ENCODE measurements around the gene SF3A2.

The SF3A2 gene

GRCh38 chr19:2243274-2244124 is 6.9 kb downstream of the SF3A2 start:
- DNase-seq: no peak

DNA sequence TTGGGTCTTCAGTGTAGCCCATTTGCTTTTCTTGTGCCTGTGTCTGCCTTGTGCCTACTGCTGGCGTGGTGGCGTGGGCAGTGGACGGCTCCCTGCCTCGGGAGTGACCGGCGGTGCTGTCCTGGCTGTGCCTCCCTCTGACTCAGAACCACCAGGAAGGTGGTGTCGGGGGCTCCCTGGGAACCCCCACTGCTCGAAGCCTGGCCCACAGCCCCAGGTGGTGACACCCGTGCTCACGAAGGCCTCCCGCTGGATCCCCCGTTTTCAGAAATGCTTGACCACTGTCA is 7.4 kb downstream of the SF3A2 start:
- no peak for DNase-seq

DNA sequence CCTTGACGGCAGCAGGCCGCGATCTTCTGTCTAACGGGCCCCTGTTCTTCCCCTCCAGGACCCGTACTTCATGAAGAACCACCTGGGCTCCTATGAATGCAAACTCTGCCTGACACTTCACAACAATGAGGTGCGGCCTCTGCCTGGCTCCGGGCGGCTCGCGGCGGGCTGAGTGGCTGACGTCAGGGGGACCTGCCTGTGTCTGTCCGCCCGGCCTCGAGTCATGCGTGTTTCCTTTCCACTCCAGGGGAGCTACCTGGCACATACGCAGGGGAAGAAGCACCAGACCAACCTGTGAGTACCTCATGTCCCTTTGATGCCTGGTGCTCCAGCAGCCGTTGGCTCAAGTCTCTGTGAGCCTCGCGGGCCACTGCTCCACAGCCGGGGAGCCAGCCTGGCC is 7.9 kb downstream of the SF3A2 start:
- DNase-seq: no peak

- no peak for DNase-seq
These were observed 8.6 kb downstream of the SF3A2 start for GRCh38 chr19:2245273-2245672.

DNA sequence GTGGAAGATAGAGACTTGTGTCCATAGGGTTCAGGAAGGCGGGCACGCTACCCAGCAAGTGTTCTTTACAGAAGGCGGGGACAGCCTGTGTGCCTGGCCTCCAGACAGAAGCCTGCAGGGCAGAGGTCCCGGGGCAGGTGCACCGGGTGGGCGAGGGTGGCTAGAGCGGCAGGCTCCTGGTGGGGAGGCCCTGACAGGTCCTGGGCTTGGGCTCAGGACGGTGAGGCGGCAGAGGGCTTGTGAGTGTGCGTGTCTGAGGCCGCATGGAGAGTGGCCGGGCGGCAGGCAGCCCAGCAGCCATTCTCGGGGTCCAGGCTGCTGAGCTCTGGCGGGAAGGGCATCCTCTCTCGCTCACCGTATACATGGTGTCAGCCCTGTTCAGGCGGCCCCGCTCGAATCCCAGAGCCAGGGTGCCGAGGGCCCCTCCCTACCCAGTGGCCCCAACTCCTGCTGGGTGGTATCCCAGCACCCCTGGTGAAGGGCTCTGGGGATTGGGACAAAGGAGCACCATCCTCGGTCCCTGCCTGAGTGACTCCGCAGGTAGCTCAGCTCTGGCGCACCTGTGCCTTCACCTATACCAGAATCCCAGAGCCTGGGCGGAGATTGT is 9.5 kb downstream of the SF3A2 start:
- DNase-seq: no peak

DNA sequence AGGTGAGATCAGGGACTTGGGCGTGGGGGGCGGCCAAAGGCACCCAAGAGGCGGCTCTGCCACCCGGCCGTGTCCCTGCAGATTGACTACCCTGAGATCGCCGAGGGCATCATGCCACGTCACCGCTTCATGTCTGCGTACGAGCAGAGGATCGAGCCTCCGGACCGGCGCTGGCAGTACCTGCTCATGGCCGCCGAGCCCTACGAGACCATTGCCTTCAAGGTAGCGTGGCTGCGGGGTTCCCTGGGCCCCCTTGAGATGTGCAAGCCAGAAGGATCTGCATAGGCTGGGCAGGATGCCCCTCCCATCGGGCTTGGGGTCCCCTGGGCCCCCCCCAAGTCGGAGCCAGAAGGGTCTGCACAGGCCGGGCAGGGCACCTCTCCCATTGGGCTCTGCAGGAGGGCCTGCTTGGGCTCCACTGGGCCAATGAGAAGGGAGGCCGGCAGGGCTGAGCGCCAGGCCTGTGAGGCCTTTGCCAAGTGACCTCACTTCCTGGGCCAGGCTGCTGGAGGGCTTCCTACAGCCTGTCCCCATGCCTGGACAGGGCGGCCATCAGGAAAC is 10.3 kb downstream of the SF3A2 start:
- no peak for DNase-seq

- no peak for DNase-seq
These were observed 10.9 kb downstream of the SF3A2 start for GRCh38 chr19:2247433-2248101.

GRCh38 chr19:2248136-2249009 is 11.7 kb downstream of the SF3A2 start:
- DNase-seq: no peak

DNA sequence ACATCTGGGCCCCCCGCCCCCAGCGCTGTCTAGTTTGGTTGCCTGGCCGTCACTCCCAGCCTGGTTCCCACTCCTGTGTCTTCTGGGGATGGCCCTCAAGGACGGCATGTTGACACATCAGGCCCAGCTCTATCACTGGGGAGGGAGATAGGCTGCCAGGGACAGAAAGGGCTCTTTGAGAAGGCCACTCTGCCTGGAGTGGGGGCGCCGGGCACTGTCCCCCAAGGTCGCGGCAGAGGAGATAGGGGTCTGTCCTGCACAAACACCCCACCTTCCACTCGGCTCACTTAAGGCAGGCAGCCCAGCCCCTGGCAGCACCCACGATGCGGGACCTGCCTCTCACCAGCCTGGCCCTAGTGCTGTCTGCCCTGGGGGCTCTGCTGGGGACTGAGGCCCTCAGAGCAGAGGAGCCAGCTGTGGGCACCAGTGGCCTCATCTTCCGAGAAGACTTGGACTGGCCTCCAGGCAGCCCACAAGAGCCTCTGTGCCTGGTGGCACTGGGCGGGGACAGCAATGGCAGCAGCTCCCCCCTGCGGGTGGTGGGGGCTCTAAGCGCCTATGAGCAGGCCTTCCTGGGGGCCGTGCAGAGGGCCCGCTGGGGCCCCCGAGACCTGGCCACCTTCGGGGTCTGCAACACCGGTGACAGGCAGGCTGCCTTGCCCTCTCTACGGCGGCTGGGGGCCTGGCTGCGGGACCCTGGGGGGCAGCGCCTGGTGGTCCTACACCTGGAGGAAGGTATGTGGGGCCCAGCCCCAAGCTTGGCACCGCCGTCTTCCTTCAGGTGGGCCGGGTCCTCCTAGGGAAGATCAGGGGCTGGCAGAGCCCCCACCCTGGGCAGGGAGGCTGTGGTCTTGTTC is 12.6 kb downstream of the SF3A2 start, which contains the start of gene AMH:
Gene AMH, plus strand, starts transcription at position 314 of the 857 bp plus-strand sequence. Its CDS starts 10 bp downstream, at position 324.
- no peak for DNase-seq

DNA sequence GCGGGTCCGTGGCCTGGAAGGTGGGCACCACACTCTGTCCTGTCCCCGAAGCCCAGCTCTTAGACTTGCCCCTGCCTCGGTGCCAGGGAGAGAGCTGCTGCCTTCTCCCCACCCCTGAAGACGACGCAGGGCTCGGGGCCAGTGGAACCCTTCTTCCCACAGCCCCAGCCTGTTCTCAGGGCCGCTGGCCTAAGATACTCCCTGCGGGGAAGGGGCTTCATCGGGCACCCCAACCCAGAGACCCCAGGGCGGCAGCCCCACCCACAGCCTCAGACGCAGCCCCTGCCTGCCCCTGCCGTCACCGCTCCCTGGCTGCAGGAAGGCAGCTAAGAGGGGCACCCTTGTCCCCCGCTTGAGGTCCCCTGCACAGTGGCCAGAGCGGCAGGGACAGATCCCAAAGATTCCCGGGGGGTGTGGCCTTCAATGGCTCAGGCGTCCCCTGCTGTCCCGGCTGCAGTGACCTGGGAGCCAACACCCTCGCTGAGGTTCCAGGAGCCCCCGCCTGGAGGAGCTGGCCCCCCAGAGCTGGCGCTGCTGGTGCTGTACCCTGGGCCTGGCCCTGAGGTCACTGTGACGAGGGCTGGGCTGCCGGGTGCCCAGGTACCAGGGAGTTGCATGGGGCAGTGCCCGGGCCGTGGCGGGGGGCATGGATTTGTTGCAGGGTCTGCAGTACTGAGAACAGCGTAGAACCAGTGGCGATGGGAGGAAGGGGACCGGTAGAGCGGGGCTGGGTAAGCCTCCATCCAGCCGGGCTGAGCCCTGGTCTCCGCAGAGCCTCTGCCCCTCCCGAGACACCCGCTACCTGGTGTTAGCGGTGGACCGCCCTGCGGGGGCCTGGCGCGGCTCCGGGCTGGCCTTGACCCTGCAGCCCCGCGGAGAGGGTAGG is 13.5 kb downstream of the SF3A2 start:
- DNase-seq: no peak

DNA sequence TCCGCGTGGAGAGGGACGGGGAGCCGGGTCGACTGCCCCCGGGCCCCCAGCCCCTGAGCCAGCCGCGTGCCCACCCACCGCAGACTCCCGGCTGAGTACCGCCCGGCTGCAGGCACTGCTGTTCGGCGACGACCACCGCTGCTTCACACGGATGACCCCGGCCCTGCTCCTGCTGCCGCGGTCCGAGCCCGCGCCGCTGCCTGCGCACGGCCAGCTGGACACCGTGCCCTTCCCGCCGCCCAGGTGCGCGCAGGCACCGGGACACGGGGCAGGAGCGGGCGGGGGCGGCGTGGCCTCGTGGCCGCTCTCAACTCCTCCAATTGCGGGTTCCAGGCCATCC is 14.1 kb downstream of the SF3A2 start:
- no peak for DNase-seq

- DNase-seq: no peak
These were observed 14.8 kb downstream of the SF3A2 start for GRCh38 chr19:2251106-2252054.

DNA sequence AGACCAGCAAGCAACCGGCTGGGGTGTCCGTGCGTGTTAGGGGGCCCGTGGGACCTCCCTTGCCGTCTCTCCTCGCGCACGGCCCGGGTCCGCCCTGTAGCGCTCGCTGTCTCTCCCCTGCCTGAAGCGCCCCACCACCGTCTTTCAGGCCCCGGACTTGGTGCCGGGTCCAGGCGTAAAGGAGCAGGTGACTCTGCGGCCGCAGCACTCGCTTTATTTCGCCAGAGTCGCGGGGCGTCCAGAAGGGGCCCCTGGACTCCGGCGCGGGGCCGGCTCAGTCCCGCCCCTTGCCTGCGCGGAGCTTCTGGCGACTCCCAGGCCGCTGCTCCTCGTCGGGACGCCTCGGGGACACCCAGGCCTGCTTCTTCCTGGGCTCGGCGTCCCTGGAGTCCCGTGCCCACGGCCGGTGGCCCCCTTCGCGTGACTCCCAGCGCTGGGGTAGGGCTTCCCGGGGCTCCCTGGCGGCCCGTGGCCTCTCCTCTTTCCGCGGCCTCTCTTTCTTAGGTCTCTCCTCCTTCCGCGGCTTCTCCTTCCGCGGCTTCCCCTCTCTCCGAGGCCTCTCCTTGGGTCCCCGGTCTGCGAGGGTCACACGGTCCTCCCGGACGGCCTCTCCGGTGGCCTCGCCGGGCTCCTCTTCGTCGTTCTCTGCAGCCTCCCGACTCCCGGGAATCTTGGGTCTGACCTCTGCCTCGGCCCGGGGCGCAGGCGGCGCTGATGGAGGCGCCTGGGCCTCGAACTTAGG is 15.6 kb downstream of the SF3A2 start:
- no peak for DNase-seq

DNA sequence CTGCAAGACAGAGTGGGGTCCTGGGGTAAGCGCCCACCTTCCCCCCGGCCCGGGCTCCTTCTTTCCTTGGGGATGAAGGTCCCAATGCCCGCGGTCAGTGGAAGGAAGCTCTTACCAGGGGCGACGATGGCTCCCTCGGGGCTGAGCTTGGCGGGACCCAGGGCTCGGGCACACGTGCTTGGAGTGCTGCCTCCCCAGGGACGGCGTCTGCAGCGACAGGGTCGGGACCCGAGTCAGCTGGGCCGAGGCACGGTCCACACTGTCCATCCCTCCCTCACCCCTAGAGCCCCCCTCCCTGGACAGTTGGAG is 16.1 kb downstream of the SF3A2 start:
- DNase-seq: no peak

DNA sequence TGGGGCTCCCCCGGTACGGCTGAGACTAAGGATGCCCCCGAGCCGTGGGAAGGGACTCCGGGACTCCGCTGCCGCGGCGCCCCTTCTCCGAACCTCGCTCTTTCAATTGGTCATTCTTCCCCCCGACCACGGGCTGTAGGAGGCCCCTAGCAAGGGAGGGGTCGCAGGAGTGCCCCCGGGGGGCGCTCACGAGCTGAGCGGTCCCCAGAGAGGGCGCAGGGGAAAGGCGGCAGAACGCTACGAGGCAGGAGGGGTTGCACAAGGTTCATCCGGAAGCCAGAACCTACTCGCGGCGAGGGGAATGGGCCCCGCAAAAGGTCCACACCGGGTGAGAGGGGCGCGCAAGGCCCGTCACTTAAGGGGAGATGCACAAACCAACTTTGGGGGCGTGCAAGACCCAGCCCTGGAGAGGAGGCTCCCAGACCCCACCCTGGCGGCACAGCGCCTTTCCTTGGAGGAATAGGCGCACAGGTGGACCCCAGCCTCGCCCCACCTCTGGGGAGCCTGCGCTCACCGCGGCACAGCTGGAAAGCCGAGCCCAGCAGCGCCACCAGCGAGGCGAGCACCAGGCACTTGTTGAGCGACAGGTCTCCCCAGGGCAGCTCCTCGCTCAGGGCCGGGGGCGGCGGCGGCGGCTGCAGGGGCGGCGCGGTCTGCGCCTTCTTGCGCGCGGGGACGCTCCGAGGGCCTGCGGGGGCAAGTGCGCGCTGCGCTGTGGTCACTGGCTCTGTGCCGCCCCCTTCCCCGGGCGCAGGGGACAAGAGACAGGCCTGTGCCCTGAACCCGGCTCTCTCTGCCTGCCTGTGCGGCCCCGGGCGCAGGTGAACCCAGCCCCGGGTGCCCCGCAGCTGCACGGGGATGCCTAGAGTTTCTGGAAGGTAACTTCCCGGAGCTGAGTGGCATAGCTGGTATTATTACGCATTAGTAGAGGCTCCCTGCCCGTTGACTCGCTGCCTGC is 16.8 kb downstream of the SF3A2 start:
- DNase-seq: no peak

DNA sequence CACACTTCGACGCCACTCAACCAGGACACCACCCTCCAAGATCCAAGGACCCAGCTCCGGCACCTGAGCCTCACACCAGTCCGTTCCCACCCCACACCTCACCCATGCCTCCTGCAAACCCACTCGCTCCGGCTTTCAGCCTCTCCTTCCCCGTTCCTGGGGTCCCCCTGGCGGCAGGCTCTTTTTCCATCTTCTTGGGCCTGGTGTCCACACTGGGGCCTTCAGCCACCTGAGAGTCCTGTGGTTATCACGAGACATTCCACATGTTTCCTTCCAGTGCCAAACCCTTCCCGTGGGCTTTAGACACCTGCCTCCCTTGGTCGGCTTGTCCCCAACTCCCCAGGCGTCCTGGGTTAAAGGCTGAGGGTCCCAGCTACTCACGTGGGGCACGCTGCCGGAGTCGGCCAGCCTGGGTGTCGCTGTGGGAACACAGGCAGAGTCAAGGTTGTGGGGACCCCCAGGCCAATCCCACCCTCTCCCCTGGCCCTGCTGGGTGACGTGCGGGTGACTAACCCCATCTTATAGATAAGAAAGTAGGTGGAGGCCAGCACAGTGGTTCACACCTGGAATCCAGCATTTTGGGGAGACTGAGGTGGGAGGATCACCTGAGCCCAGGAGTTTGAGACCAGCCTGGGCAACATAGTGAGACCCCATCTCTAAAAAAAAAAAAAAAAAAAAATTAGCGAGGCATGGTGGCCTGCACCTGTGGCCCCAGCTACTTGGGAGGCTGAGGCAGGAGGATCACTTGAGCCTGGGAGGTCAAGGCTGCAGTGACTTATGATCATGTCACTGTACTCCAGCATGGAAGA is 17.6 kb downstream of the SF3A2 start:
- no peak for DNase-seq
